ENCODE results near the gene C1orf105. TPM values are rescaled to one million over a fixed set of nuclear protein-coding genes. Genes with fewer than 3 reads are reported as not detected.

Gene C1orf105
- total and polyA plus RNA-seq, 2 experiments from 2014 or later = 0.23 to 2.2 TPM

GRCh38 chr1:172398193-172398592 lies 22.3 kb upstream of the C1orf105 start:
- DNase-seq (ENCODE audit: low spot score) = no peak
- H3K27ac ChIP-seq = peak overlapping the region; percentile 82
- no peaks in the 10 kb centered on the region for H3K27me3 ChIP-seq

GRCh38 chr1:172398970-172399755 lies 21.3 kb upstream of the C1orf105 start:
- Histone ChIP-seq H2AFZ (no peak overlapping the region), H3K4me3 (no peak overlapping the region), H3K79me2 (no peaks in the 10 kb centered on the region), H3K9me2 (replicated peaks; ENCODE audit: insufficient read depth) (no peaks in the 10 kb centered on the region), H3K36me3 (replicated peaks; ENCODE audit: insufficient read depth, low read depth) (no peaks in the 10 kb centered on the region), H3K27me3 (no peaks in the 10 kb centered on the region), H3K9me3 (ENCODE audit: low read depth) (no peaks in the 10 kb centered on the region), H3K27ac (peak overlapping the region; percentile 82), H4K20me1 (ENCODE audit: insufficient read depth, poor library complexity, severe bottlenecking) (no peaks in the 10 kb centered on the region), H3K4me2 (peak overlapping the region; percentile 10), H3K4me1 (ENCODE audit: insufficient read depth) (peaks cover 49% of the 10 kb centered on the region)
- TF ChIP-seq EZH2 (IDR thresholded peaks at IDR 0.05; ENCODE audit: borderline replicate concordance) (no peak), CTCF (IDR thresholded peaks at IDR 0.05; ENCODE audit: poor library complexity) (peak; percentile 70)
- 33% methylated on average over 9 of the region's 9 CpGs for WGBS (ENCODE audit: low lambda C conversion rate, missing lambda C conversion rate)
- peak; percentile 86 for DNase-seq (ENCODE audit: low spot score)

More at GRCh38 chr1:172398193-172398592, 22.3 kb upstream of the C1orf105 start:
- Histone ChIP-seq H3K9me2 (replicated peaks; ENCODE audit: insufficient read depth) (no peaks in the 10 kb centered on the region), H2AFZ (peak overlapping the region; percentile 15), H3K4me3 (no peak overlapping the region), H3K79me2 (no peaks in the 10 kb centered on the region), H3K4me1 (ENCODE audit: insufficient read depth) (peaks cover 54% of the 10 kb centered on the region), H3K4me2 (peak overlapping the region; percentile 10), H4K20me1 (ENCODE audit: insufficient read depth, poor library complexity, severe bottlenecking) (no peaks in the 10 kb centered on the region), H3K9me3 (ENCODE audit: low read depth) (no peaks in the 10 kb centered on the region), H3K36me3 (replicated peaks; ENCODE audit: insufficient read depth, low read depth) (no peaks in the 10 kb centered on the region)
- 58% methylated on average over 2 of the region's 2 CpGs for WGBS (ENCODE audit: low lambda C conversion rate, missing lambda C conversion rate)
- TF ChIP-seq CTCF (IDR thresholded peaks at IDR 0.05; ENCODE audit: poor library complexity) = no peak
- TF ChIP-seq EZH2 (IDR thresholded peaks at IDR 0.05; ENCODE audit: borderline replicate concordance) = no peak
- TF ChIP-seq EZH2phosphoT487 (IDR thresholded peaks at IDR 0.05; ENCODE audit: low read depth, severe bottlenecking, unreplicated experiment) = no peak

GRCh38 chr1:172399756-172400721 lies 20.4 kb upstream of the C1orf105 start:
- Histone ChIP-seq H3K9me2 (replicated peaks; ENCODE audit: insufficient read depth) (no peaks in the 10 kb centered on the region), H3K4me3 (no peak overlapping the region), H3K36me3 (replicated peaks; ENCODE audit: insufficient read depth, low read depth) (no peaks in the 10 kb centered on the region), H3K79me2 (no peaks in the 10 kb centered on the region), H3K4me1 (ENCODE audit: insufficient read depth) (peaks cover 42% of the 10 kb centered on the region), H3K27ac (peak overlapping the region; percentile 74), H4K20me1 (ENCODE audit: insufficient read depth, poor library complexity, severe bottlenecking) (no peaks in the 10 kb centered on the region), H3K27me3 (no peaks in the 10 kb centered on the region), H3K4me2 (no peak overlapping the region), H2AFZ (peak overlapping the region; percentile 14), H3K9me3 (ENCODE audit: low read depth) (no peaks in the 10 kb centered on the region)
- TF ChIP-seq CTCF (IDR thresholded peaks at IDR 0.05; ENCODE audit: poor library complexity) (no peak), EZH2 (IDR thresholded peaks at IDR 0.05; ENCODE audit: borderline replicate concordance) (no peak), EZH2phosphoT487 (IDR thresholded peaks at IDR 0.05; ENCODE audit: low read depth, severe bottlenecking, unreplicated experiment) (no peak)
- 78% methylated on average over 6 of the region's 6 CpGs for WGBS (ENCODE audit: low lambda C conversion rate, missing lambda C conversion rate)
- no peak for DNase-seq (ENCODE audit: low spot score)
